GM18505 (cell line): ENCODE data around the gene CNKSR3.

Source experiments
- ATAC-seq: cut with Tn5 transposase; IDR thresholded peaks from one replicate; pipeline ENCODE4 v1.9.1; 2021; ENCODE audit not compliant: unreplicated experiment
- POLR2A ChIP-seq: IDR thresholded peaks from 4 replicates; pipeline ENCODE4 v1.6.1; 2011; ENCODE audit warnings: borderline replicate concordance; ENCODE audit not compliant: insufficient read depth, insufficient read length; ENCODE audit errors: extremely low read depth

Gene CNKSR3

GRCh38 chr6:154474648-154475428 lies 35.6 kb downstream of the CNKSR3 start:
- no peak for TF ChIP-seq POLR2A
- ATAC-seq = no peak

DNA sequence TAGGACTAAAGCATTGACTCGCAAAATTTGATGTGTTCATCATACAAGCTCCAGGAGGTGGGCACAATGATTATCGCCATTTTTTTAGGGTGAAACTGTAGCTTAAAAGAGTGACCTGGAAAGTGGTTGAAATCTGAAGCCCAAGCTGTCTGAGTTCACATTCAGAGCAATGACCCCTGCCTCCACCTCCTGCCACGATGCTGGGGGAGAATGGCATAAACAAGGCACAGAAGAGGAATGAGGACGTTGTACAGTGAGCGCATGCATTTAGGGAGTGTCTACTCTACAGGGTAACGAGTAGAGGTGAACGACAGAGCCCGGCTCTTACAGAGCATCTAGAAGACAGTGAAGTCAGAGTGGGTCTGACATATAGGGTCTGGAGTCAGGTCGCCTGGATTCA lies 37.2 kb downstream of the CNKSR3 start:
- ATAC-seq = no peak
- no peak for TF ChIP-seq POLR2A

DNA sequence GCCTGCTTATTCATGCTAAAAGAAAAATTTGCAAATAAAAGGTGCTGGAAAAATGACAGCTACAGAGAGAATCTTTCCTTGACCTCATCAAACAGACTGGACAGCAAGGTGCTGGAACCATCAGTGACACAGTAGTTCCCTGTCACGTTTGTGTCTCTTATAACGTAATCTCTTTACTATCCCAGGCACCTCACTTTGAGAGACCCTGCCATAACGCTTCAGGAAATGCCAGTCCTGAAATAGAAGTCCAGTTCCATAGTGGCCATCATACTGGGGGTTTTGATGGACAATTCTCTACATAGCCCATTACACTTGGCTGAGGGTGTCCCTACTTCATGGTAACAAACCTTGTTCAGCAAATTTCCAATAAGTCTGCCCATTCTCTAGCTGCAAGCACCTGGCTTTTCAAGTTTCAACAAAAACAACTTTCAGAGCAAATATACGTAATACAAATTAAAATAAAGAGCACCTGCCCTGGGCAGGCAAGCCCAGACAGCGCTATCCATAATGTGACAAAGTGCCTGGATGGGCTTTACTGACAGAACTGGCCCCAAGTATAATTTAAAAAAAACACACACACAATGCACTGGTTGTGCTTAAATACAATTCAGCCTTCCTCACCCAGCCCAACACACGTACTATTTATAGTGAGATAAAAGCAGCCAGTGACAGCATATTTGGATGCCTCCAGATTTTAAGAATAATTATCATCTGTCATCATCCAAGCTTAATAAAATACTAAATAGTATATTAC lies 38.7 kb downstream of the CNKSR3 start:
- no peak for ATAC-seq
- TF ChIP-seq POLR2A = no peak

- TF ChIP-seq POLR2A = no peak
- no peak for ATAC-seq
Measured at GRCh38 chr6:154469306-154469935, 41.1 kb downstream of the CNKSR3 start.

GRCh38 chr6:154468760-154469159 lies 41.7 kb downstream of the CNKSR3 start:
- no peak for TF ChIP-seq POLR2A

DNA sequence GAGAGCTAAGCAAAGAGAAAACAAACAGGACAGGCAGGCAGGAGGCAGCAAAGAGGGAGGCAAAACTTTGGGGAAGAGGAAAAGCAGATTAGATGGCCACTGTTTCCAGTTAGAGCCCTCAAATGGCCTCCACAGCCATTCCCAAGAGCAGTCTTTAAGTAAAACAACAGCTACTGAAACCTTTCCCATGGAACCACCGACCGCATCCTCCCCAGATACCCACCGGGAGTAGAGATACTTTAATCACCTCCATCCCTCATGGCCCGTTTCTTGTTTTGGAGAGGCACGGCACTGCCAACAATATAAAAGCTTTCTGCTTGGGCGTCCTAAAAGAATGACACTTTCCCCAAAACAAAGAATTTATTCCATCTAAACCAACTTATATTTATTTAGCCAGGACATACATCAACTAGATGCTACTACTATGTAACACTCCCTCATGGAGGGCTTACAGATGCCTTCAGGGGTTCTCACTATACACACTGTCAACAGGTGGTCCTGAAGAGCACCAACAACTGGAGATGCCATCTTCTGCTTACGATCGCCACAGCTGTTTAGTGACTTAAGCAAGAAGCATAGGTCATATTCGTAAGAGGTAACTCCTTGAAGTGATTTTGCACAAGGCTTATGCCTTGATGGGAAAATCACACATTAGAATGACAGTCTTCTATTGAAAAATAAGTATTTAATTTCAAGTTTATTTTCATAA lies 43.4 kb downstream of the CNKSR3 start:
- TF ChIP-seq POLR2A = no peak
- no peak for ATAC-seq

More at GRCh38 chr6:154468760-154469159, 41.7 kb downstream of the CNKSR3 start:
- no peak for ATAC-seq

- no peak for ATAC-seq
- no peak for TF ChIP-seq POLR2A
Measured at GRCh38 chr6:154466139-154466538, 44.3 kb downstream of the CNKSR3 start.

- no peak for ATAC-seq
- TF ChIP-seq POLR2A = no peak
Measured at GRCh38 chr6:154463573-154464419, 46.7 kb downstream of the CNKSR3 start.

DNA sequence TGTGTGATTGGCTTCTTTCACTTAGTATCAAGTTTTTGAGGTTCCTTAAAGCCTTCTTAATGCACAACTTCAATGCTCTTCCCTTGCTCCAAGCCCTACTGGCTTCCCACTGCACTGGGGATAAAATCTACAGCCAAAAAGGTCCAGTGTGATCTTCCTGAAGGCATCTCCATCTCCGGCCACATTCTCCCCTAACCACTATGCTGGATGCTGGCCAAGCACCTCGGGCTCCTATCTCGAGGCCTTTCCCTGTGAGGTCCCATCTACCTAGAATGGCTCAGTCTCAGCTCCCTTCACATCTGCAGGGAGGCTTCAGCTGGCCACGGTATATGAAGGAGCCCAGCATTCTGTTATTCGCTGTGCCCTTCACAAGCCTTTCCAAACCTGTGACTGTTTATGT lies 48.1 kb downstream of the CNKSR3 start:
- ATAC-seq = no peak

DNA sequence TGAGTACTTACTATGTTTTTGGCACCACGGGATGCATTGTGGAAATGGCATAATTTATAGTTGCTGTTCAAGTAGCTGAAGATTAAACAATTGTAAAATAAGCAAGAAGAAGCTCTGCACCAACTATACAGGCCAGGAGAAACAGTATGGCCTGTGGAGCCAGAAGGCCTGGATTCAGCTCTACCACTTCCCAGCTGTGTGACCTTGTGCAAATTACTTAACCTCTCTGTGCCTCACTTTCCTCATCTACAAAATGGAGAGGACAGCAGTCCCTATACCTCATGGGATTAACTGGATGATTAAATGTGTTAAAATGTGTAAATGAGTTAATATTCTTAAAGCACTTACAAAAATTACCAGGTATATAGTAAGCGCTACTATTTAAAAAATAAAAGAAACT lies 49.1 kb downstream of the CNKSR3 start:
- TF ChIP-seq POLR2A = no peak
- no peak for ATAC-seq

More for the DNA sequence above, 48.1 kb downstream of the CNKSR3 start:
- TF ChIP-seq POLR2A = no peak

- no peak for ATAC-seq
- no peak for TF ChIP-seq POLR2A
Measured at GRCh38 chr6:154460306-154461071, 50.0 kb downstream of the CNKSR3 start.

- no peak for TF ChIP-seq POLR2A
Measured at GRCh38 chr6:154459513-154459912, 51.0 kb downstream of the CNKSR3 start.

More at GRCh38 chr6:154459513-154459912, 51.0 kb downstream of the CNKSR3 start:
- no peak for ATAC-seq
